Ecto neural progenitor cell (in vitro differentiated cells): Measurements from ENCODE around the gene CFAP90.

Experiments
- DNase-seq: peaks from one replicate; pipeline ENCODE4 v3.0.0-alpha.2; 2018; ENCODE audit warnings: low spot score

CFAP90 gene

DNA sequence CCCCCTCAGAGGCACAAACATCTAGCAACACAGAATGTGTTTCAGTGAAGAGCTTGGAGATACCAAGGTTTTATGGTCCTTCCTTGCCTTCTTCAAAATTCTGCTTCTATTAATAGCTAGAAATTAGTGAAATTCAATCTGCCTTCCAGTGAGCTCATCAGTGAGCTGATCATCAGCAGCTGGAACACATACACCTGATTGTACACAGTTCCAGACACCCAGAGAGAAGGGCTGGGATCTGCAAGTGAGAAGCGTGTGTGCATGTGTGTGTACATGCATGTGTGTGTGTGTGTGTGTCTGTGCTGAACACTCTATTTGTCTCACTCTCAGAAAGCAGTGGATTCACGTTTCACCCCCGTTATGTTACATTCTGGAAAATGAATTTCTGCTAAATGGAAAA, 28.5 kb downstream of the CFAP90 start:
- no peak for DNase-seq

DNA sequence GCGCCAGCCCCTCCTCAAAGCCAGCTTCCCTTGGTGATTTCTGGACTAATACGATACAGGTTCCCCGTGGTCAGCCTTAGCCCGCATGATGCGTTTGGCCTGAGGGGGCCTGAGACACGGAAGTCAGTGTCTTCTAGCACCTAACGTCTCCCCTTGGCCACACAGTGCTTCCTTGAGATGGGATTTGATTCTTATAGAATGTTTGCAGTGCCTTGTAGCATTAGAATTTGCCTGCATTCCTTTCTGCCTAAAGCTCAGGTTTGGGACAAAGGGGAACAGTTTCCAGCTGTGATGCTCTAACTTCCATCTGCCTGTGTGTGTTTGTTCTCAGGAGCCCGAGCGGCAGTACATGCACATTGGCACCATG, 34.4 kb downstream of the CFAP90 start:
- DNase-seq: no peak

DNA sequence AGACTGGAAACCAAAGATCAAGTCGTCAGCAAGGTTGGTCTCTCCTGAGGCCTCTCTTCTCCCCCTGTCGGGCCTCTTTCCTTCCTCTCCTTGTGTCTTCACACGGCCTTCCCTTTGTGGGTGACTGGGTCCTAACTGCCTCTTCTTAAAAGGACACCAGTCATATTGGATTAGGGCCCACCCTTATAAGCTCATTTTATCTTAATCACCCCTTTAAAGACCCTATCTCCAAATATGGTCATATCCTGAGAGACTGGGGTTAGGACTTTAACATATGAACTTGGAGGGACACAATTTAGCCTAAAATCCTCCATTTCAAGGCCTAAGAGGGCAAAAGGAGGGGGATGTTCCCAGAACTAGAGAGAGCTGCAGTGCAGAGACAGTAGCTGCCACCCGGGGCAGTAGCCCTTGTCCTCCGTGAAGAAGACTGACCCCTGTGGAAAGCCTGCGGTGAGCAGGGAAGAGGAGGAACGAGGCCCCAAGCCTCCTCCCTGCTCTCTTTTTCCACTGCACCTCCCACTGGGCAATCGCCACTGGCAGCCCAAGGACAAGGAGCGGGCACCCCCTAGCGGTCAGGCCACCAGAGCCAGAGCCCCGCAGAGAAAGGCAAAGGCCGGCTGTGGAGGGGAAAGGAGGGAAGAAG, 34.9 kb downstream of the CFAP90 start:
- peak; percentile 92 for DNase-seq

DNA sequence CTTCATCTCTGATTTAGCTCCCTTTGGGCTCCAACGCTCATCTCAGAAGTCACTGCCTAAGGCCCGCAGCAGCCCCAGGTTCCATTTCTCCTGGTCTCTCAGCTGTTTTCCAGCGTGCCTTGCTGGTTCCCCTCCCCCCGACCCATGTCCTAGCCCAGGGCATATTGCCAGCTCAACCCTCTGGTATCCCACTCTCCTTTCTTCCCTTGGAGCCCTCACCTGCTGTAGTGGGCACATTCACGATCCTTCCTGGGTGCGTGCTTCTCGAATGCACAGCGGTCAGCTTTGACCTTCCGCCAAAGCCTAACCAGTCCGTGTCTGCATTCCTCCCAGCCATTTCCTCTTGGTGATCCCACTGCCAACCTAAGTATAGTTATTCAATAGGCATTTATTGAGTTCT, 36.1 kb downstream of the CFAP90 start:
- DNase-seq: no peak

DNA sequence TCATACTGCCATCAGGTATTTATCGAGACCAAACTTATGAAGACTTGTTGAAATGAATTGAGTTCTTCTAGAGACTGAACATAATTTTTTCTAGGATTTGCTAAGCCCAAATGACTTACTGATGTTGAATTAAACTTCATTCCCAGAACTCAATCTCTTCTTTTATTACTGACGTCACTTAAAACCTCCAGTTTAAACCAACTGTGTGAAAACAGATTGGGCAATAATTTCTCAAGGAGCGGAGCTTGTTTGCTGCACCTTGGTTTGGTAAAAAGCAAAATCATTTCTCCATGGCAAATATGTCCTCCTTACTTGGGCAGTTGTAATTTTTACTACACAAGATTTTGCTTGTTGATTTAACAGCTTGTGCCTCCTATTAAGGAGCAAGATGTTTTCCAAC, 37.4 kb downstream of the CFAP90 start:
- no peak for DNase-seq

DNA sequence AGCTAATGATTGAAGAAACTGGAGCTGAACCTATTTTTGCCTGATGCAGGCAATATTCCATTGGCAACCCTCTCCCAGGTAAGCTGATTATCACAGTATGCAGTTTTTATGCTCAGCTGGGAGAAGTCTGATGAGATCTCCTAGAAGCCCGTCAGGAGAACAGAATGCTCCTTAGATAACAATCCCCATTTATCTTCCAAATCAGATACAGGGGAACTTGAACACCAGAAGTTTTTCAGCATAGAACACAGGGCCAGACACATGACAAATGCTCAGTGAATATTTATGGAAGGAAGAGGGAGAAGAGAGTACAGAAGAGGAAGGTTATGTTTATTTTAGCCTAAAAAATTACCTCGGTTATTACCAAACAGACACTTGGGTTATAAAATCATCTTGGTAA, 37.9 kb downstream of the CFAP90 start:
- DNase-seq: no peak

DNA sequence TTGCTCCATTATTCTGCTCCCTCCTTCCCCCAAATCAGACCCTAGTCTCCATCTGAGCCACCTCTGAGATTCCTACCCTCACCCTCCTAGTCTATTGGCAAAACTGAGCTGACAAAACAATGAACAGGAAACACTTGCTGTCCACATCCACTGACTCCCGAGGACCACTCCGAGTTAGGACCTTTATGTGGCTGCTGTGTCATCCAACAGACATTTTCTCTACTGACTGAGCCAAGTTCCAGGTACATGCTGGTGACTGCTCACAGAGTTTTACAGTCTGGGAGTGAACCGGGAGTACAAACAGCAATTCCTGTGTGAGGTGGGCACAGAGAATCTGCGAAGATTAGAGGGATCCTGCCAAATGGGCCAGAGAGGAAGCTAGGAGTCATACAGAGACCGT, 39.2 kb downstream of the CFAP90 start:
- DNase-seq: no peak

DNA sequence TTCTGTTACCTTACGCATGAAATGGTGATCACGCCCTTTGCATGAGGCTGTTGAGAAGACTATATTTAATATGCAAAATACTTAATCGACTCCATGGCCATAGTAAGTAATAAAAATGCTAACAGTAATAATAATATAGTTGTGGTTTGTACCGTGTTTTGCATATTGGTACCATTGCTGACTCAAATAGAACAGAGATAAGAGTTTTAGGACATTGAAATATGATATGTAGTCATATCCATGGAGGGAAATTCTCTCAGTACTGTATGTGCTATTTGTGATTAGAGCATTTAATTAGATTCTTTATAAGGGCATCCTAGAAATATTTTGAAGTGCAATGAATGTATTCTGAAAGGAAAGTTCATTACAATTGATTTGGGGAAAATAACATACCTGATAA, 41.9 kb downstream of the CFAP90 start:
- DNase-seq: no peak

DNA sequence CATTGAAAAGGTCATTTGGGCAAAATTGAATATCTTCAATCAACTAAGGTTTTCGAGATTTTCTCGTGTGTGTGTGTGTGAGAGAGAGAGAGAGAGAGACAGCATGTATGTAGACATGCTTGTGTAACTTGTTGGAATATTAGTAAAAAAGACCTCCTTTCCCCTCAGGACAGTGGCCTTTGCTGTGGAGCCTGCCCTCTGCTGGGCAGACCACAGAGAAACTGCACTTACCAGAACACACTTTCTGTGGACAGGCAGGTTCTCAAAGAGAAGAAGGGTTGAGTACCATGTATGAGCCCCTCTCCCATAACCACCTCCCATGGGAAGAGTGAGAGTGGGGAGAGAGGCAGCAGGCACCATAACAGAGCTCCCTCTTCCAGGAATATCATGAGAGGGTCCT, 45.6 kb downstream of the CFAP90 start:
- DNase-seq: no peak

DNA sequence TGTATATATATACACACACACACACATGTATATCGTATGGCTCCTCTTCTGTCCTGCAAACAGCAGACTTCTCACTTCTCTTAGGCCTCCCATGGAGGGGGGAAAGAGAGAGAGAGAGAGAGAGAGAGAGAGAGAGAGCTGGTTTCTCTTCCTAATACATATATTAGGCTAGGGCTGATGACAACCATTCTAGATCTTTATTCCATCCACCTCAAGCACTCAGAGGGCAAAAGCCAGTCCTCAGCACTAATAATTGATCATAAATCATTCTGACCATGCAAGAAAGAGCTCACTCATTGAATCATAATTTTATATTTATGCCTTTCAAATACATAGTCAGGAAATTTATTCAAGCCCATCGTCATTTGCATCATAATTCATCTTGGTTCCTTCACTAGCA, 47.0 kb downstream of the CFAP90 start:
- no peak for DNase-seq

DNA sequence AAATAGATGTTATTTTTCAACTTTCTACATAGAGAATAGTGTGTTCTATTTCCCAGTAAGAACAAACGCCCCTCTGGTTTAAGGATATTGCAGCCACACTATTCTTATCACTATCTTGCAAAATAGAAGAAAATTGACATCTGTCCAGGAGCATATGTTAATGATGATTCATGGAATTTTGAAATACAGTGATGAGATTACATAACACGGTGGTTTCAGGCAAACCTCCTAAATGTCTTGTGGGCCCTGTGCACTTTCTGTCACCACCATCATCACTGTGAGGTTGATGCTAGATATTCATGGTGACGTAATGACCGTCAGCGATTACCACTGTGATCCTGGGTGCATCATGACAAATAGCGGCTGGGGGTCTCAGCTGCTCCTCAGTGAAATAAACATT, 48.1 kb downstream of the CFAP90 start:
- no peak for DNase-seq

DNA sequence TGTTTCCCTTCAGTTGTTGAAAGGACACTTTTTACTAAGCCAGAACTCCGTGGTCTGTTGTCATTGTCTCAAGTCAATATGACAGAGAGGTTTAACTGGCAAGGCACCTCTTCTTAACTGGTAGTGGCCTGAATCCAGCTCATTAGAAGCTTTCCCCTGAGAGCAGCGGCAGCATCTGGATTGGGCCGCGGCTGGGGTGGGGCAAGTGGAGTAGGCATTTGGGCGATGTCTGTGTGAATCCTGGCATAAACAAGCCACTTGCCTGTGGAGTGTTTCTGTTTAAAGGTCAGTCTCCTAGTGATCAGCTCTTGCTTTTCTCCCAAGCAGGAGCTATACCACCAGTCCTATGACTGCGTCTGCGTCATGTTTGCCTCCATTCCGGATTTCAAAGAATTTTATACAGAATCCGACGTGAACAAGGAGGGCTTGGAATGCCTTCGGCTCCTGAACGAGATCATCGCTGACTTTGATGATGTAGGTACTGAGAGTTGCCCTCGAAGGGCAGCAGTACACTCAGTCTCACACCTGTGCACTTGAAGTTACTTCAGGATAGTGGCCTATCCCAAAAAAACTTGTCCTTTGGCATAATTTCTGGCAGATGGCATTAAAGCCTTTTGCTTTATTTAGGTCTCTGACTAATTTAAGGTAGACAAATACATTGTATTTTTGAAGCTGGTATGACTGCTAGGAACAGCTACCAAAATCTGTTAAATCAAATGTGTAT, 48.9 kb downstream of the CFAP90 start:
- DNase-seq: no peak

DNA sequence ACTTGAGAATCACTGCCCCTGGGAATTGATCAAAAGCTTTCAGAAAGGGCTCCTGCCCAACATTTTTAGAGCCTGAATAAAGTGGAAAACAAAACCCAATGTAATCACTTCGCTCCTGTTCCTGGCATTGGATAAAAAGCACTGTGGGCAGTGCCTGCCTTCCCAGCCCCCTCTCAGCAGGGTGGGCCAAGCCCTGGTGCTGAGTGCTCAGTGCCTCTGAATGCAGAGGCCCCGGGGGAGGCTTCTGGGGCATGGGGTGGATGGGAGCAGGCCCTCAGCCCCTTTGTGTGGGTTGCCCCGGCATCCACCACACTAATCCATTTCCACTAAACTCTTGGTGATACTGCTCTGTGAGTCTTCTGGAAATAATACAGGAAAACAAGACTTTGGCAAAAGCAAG, 55.6 kb downstream of the CFAP90 start:
- no peak for DNase-seq

DNA sequence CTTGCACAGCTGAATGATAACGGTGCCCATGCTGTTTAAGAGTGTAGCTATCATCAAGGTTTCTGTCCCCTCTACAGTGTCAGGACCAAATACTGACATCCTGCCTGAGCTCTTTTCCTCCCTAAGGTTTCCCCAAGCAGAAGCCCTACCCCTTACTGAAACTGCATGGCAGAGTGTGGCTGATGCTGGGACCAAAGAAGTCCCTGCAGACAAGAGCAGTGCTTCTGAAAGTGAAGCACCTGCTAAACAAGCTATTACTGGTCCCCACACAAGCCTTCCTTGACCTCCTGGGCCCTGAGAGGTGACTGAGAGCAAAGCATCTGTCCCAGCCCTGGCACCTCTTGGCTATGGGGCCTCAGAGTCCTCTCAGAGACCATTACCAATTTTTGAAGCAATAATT, 56.1 kb downstream of the CFAP90 start:
- no peak for DNase-seq

DNA sequence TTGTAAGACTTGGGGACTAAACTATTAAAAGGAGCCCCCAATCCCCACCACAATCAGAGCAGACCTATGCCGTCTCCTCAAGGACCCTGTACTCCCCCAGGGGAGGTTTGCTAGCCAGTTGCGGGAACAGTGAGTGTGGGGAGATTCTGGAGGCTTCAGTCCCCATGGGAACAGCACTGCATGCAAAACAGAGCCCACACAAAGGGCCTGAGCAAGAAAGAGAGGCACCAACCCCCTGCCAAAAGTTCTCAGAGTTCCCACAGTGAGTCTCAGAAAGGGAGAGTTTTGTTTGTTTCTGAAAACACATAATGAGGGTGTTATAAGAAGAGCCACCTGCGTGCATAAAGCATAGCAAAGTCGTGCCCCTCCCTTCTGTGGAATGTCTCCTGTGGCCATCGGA, 56.6 kb downstream of the CFAP90 start:
- DNase-seq: no peak

DNA sequence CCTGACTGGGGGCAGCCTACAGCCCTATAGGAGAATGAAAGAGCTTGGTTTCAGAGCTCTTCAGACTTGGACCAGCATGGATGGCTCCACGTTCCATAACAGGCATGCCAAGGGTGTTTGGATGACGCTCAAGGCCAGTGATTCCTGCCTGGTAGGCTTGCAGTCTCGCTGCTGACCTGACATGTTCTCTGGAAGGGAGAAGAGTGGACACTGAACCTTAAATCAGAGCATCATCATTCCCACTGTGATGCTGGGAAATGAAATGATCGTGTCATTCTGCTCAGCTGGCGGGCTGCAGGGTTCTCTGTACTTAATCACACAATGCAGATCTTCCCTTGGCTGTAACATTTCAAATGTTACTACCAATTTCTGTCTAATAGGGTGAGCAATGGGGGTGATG, 57.0 kb downstream of the CFAP90 start:
- no peak for DNase-seq

DNA sequence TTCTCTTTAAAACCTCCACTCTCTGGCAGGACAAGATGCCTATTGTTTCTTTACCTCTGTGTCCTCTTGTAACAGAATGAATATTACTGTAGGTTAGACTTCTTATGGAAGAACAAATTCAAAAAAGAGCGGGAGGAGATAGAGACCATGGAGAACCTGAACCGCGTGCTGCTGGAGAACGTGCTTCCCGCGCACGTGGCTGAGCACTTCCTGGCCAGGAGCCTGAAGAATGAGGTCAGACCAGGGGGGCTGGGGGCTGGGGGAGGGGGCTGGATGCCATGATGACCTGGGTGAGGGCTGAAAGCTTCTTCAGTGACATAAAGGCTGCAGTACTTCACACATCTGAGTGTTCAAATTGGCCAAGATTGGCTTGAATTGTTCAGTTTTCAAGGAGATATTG, 61.4 kb downstream of the CFAP90 start:
- DNase-seq: no peak

DNA sequence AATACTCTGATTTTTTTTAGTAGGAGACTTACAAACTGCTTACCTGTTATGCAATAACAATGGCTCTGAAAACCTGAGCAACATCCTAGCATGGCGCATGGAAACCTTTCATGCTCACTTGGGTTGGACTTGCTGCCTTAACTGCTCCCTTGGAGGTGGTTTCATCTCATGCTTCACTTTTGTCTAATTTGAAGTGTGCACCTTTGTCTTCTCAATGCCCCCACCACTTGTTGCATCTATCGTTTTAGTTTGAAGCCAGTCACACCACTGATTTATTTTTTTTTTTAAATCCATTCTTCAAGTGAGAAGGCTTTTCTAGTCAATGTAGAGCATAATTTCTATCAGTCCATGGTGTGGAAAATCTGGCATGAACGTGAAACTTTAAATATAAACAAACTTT, 63.2 kb downstream of the CFAP90 start:
- no peak for DNase-seq

DNA sequence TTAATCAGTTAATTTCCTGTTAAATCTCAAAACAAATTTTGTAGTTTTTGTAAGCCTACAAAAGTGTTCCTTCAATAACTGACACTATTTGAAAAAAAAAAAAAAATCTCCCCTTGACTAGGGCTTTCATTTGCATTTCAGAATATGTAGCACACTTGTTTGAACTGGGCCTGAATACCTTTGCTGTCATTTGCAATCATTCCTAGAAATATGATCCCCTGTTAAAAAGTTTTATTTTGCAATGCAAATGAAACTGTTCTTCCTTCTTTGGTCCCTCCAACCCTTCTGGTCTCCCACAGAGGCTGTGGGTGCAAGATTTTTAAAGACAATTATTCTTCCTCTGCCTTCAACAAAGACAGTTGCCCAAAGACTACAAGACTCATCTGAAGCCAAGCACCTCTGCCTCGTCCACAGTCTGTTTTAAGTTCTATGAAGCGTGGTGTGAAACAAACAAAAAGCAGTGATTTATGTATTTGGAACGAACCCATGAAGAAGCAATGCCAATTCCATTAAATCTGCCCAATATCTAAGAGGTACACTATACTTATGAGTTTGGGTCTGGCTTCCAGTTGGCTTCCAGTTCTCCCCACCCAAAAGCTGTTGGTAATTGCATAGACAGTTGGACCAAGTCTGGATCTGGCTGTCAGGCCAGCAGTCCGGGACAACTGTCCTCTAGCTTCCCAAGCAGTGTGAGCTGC, 66.1 kb downstream of the CFAP90 start:
- no peak for DNase-seq

DNA sequence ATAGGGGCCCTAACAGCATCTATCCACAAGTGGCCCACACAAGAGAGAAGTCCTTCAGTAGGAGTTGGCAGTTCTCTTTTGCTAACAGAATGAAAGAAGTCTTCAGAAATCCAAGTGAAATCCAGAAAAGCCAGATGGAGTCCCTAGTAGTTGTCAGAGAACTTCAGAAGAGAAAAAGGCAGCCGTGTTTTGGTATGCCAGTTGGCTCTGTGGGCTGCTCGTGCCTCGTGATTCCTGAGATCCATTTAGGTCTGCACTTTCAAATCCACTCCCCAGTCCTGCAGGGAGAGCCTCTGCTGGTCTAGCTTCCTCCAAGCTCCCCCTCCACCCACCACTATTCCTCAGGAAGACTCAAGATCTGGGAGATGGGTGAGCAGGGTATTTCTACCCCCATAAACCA, 69.0 kb downstream of the CFAP90 start:
- DNase-seq: no peak
